Bronchus fibroblast of lung (primary cell): ENCODE results near the gene SLC27A3. TPM values are rescaled to one million over a fixed set of nuclear protein-coding genes. Genes with fewer than 3 reads are reported as not detected.

Experiments used
- total RNA-seq: library from RNA; depleted of rRNA; stranded (reverse); fragments of >200 nt; gene quantifications from 2 replicates; pipeline ENCODE4 v1.2.3, GENCODE V29; 2015

SLC27A3 gene, protein sequence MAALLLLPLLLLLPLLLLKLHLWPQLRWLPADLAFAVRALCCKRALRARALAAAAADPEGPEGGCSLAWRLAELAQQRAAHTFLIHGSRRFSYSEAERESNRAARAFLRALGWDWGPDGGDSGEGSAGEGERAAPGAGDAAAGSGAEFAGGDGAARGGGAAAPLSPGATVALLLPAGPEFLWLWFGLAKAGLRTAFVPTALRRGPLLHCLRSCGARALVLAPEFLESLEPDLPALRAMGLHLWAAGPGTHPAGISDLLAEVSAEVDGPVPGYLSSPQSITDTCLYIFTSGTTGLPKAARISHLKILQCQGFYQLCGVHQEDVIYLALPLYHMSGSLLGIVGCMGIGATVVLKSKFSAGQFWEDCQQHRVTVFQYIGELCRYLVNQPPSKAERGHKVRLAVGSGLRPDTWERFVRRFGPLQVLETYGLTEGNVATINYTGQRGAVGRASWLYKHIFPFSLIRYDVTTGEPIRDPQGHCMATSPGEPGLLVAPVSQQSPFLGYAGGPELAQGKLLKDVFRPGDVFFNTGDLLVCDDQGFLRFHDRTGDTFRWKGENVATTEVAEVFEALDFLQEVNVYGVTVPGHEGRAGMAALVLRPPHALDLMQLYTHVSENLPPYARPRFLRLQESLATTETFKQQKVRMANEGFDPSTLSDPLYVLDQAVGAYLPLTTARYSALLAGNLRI
- total RNA-seq = 6.2 and 10.1 TPM in 2 replicates

DNA sequence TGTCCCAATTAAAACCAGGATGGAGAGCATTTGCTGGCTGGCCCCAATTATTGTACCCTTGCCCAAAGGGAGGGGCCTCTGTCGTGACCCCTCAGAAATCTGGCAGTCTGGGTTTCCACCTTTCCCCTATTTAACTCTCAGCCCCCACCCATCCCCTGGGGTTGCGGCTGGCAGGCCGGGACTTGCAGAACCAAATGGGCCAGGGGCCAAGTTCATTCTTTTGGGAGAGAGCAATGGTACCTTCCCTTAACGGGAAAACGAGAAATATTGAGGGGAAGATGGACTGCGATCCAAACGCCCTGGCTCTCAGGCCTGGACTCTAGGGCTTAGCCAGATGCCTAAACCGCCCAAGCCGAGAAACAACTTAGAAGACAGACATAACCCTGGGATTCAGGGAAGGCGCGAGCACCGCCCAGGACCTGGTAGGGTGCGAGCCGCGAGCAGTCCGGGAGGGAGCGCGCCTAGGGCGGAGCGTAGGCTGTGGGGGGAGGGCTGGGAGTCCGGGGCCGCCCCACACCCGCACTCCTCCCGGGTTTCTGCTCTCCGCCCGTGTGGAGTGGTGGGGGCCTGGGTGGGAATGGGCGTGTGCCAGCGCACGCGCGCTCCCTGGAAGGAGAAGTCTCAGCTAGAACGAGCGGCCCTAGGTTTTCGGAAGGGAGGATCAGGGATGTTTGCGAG is at the start of gene SLC27A3:
TSS of gene SLC27A3 (plus strand) at position 628 of the 678 bp plus-strand sequence. CDS start 91 bp downstream, outside the sequence.

DNA sequence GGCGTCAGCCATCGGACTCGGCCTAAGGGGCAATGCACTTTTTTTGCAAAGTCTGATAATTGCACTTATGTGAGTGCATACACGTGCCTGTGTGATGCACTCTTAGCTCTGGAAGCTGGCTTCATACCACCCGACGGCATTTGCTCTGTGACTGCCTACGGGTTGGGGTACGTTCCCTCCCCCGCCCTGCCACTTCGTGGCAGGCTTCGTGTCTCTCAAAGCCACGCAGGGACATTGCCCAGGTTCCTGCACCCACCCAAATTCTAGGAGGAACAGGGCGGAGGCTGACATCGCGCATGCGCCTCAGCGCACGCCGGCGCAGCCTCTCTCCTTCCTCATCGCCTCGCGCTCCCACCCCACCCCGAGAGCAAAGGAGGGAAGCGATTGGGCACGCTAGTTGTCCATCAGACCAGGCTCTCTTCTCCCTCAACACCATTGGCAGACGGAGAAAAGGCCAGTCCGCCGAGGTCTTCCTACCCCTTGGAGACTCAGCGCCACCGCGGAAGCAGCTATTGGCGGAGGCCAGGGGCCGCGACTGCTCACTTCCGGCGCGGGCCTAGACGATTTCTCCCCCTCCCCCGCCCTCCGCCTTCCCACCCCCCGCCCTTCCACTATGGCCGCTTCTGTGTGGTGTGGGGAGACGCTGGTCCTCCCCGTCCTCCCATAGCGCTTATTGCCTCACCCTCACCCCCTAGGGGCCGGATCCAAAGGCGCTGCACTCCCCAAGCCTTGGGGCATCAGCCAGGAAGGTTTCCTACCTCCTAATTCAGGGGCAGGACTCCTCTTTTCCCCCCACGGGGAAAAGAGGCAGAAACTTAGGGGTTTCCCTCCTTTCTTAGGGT is 47.5 kb upstream of the SLC27A3 start, which contains the start of gene INTS3:
TSS of gene INTS3 (plus strand) at position 588 of the 842 bp plus-strand sequence. CDS start 585 bp downstream, outside the sequence.

Other genes with a start within 250 kb of the SLC27A3 start
- gene S100A6, start 239.4 kb upstream of the SLC27A3 start, total RNA-seq = 1,607 and 1,644 TPM in 2 replicates
- 1.3 TPM in 1 of 2 replicates, not detected in the other for gene S100A5, start 234.5 kb upstream of the SLC27A3 start, total RNA-seq
- gene S100A4, start 229.6 kb upstream of the SLC27A3 start, total RNA-seq = 108 and 141 TPM in 2 replicates
- gene S100A3, start 226.1 kb upstream of the SLC27A3 start, total RNA-seq = 11.6 and 12.1 TPM in 2 replicates
- gene S100A2, start 209.6 kb upstream of the SLC27A3 start, total RNA-seq = 4.5 and 10.8 TPM in 2 replicates
- 386 and 391 TPM in 2 replicates for gene S100A16, start 162.3 kb upstream of the SLC27A3 start, total RNA-seq
- gene S100A14, start 159.1 kb upstream of the SLC27A3 start, total RNA-seq = 0.34 TPM in 1 of 2 replicates, not detected in the other
- 170 and 175 TPM in 2 replicates for gene S100A13, start 147.9 kb upstream of the SLC27A3 start, total RNA-seq
- gene S100A1, start 147.0 kb upstream of the SLC27A3 start, total RNA-seq = 0.15 TPM in 1 of 2 replicates, not detected in the other
- 40.5 and 43.7 TPM in 2 replicates for gene CHTOP, start 141.3 kb upstream of the SLC27A3 start, total RNA-seq
- 68.4 and 72.1 TPM in 2 replicates for gene SNAPIN, start 116.7 kb upstream of the SLC27A3 start, total RNA-seq
- gene ILF2, start 104.4 kb upstream of the SLC27A3 start, total RNA-seq = 271 and 295 TPM in 2 replicates
- under 0.01 and 0.15 TPM in 2 replicates for gene NPR1, start 96.7 kb upstream of the SLC27A3 start, total RNA-seq
- gene INTS3, start 47.4 kb upstream of the SLC27A3 start, total RNA-seq = 24.9 and 25.0 TPM in 2 replicates
- 2.4 and 2.7 TPM in 2 replicates for gene GATAD2B, start 147.6 kb downstream of the SLC27A3 start, total RNA-seq
- gene DENND4B, start 171.3 kb downstream of the SLC27A3 start, total RNA-seq = 14.3 and 18.6 TPM in 2 replicates
- 10.9 and 11.0 TPM in 2 replicates for gene CRTC2, start 183.2 kb downstream of the SLC27A3 start, total RNA-seq
- gene SLC39A1, start 188.1 kb downstream of the SLC27A3 start, total RNA-seq = 112 and 118 TPM in 2 replicates
- 13.6 and 15.2 TPM in 2 replicates for gene CREB3L4, start 192.5 kb downstream of the SLC27A3 start, total RNA-seq
- 227 and 240 TPM in 2 replicates for gene JTB, start 202.3 kb downstream of the SLC27A3 start, total RNA-seq
- gene RAB13, start 210.9 kb downstream of the SLC27A3 start, total RNA-seq = 44.3 and 53.0 TPM in 2 replicates
- gene RPS27, start 215.4 kb downstream of the SLC27A3 start, total RNA-seq = 2,070 and 2,121 TPM in 2 replicates